Loucy (cell line): ENCODE measurements around the gene FOXC2.

Experiments used
- H2AFZ ChIP-seq: fragments of 200-600 bp; sonication (generic); 2 replicates; pipeline ENCODE4 v1.6.0; 2016; ENCODE audit warnings: antibody characterized with exemption, mild to moderate bottlenecking, low read length, moderate library complexity
- H3F3A ChIP-seq: fragments of 200-600 bp; 2 replicates; pipeline ENCODE4 v1.6.0; 2016; ENCODE audit warnings: antibody characterized with exemption, low read depth, mild to moderate bottlenecking
- H3K27me3 ChIP-seq: fragments of 200-600 bp; sonication (generic); 2 replicates; pipeline ENCODE4 v1.6.1; 2014; ENCODE audit warnings: low read length, mild to moderate bottlenecking; ENCODE audit not compliant: insufficient read depth, poor library complexity, severe bottlenecking
- H3K36me3 ChIP-seq: fragments of 200-600 bp; sonication (generic); 2 replicates; pipeline ENCODE4 v1.6.1; 2016; ENCODE audit warnings: low read length; ENCODE audit not compliant: insufficient read depth
- H3K4me1 ChIP-seq: fragments of 200-600 bp; sonication (generic); 2 replicates; pipeline ENCODE4 v1.5.1; 2014; ENCODE audit warnings: low read length, mild to moderate bottlenecking; ENCODE audit not compliant: insufficient read depth, poor library complexity, severe bottlenecking
- H3K4me2 ChIP-seq: fragments of 200-600 bp; sonication (generic); 2 replicates; pipeline ENCODE4 v1.6.0; 2014; ENCODE audit warnings: antibody characterized with exemption, low read length, low read depth, mild to moderate bottlenecking; ENCODE audit not compliant: poor library complexity, severe bottlenecking
- H3K4me3 ChIP-seq: fragments of 200-600 bp; sonication (generic); 2 replicates; pipeline ENCODE4 v1.5.1; 2014; ENCODE audit warnings: low read length, mild to moderate bottlenecking, mixed read lengths; ENCODE audit not compliant: poor library complexity, severe bottlenecking
- H3K79me2 ChIP-seq: fragments of 200-600 bp; sonication (generic); 2 replicates; pipeline ENCODE4 v1.6.1; 2014; ENCODE audit warnings: low read length; ENCODE audit not compliant: insufficient read depth
- H3K9ac ChIP-seq: fragments of 200-600 bp; sonication (generic); 2 replicates; pipeline ENCODE4 v1.6.0; 2014; ENCODE audit warnings: mild to moderate bottlenecking, low read depth, low read length, moderate library complexity; ENCODE audit not compliant: poor library complexity, severe bottlenecking
- H3K9me2 ChIP-seq: fragments of 200-600 bp; sonication (generic); replicated peaks from 2 replicates; pipeline ENCODE4 v1.6.1; 2016; ENCODE audit warnings: low read depth, low read length, mixed read lengths
- H3K9me3 ChIP-seq: fragments of 200-600 bp; sonication (generic); 2 replicates; pipeline ENCODE4 v1.6.1; 2014; ENCODE audit warnings: mild to moderate bottlenecking, antibody characterized with exemption, low read length, low read depth; ENCODE audit not compliant: insufficient read depth
- H4K20me1 ChIP-seq: fragments of 200-600 bp; sonication (generic); 2 replicates; pipeline ENCODE4 v1.6.0; 2014; ENCODE audit warnings: antibody characterized with exemption, low read length, mild to moderate bottlenecking; ENCODE audit not compliant: insufficient read depth, poor library complexity, severe bottlenecking
- EZH2phosphoT487 ChIP-seq: fragments of 200-600 bp; IDR thresholded peaks from 2 replicates; pipeline ENCODE4 v1.6.1; 2018; ENCODE audit warnings: antibody characterized with exemption, mild to moderate bottlenecking, moderate library complexity, borderline replicate concordance
- TF ChIP-seq, protein P1 (sequence below): fragments of 200-600 bp; sonication (generic); conservative IDR thresholded peaks from 2 replicates; pipeline ENCODE4 v1.5.1; 2014; ENCODE audit warnings: mild to moderate bottlenecking, antibody characterized with exemption, low read length

Gene FOXC2

DNA sequence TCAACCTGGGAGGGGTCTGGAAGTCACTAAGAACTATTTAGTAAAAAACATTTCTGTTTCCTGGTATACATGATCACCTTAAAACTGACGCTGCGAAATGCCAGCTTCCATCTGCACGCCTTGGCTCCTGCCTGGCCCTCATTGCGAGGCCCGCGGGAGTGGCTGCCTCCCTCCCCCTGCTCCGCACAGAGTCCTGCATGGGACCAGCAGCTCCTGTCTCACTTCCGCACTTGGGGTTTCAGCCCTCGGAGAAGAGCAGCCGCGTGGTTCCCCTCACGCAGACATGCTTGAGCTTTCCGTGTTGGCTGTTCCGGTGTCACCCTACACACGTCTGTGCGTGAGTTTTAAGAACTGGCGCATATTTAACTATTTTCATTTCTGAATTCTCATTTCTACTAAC, 30.0 kb upstream of the FOXC2 start:
- H3K79me2 ChIP-seq = no peaks in the 10 kb centered on the region
- no peaks in the 10 kb centered on the region for H3F3A ChIP-seq
- no peak overlapping the region for H3K4me2 ChIP-seq

DNA sequence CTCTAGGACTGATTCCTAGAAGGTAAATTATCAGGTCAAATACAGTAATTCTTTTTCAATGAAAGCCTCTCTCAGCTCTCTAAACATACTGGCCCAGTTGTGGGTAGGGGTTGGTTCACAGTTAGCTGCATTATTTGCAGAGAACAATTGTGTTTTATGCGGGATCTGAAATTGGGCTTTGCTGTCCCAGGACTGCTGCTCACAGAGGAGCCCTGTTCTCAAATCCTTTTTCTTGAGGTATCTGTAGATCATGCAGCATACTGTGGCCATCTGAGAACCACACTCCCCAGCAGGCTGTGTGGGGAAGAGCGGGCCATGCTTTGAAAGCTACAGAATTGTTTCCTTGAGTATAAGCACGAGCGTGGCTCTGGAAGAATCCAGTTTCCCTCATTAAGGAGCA, 29.1 kb upstream of the FOXC2 start:
- H3K9me3 ChIP-seq = no peaks in the 10 kb centered on the region
- no peaks in the 10 kb centered on the region for H3K27me3 ChIP-seq
- H3K4me1 ChIP-seq = no peaks in the 10 kb centered on the region
- no peak overlapping the region for H3K4me2 ChIP-seq
- H3F3A ChIP-seq = no peaks in the 10 kb centered on the region
- H2AFZ ChIP-seq = no peak overlapping the region
- no peak overlapping the region for H3K4me3 ChIP-seq
- H4K20me1 ChIP-seq = no peaks in the 10 kb centered on the region
- TF ChIP-seq EZH2phosphoT487 = no peak
- TF ChIP-seq, protein P1, sequence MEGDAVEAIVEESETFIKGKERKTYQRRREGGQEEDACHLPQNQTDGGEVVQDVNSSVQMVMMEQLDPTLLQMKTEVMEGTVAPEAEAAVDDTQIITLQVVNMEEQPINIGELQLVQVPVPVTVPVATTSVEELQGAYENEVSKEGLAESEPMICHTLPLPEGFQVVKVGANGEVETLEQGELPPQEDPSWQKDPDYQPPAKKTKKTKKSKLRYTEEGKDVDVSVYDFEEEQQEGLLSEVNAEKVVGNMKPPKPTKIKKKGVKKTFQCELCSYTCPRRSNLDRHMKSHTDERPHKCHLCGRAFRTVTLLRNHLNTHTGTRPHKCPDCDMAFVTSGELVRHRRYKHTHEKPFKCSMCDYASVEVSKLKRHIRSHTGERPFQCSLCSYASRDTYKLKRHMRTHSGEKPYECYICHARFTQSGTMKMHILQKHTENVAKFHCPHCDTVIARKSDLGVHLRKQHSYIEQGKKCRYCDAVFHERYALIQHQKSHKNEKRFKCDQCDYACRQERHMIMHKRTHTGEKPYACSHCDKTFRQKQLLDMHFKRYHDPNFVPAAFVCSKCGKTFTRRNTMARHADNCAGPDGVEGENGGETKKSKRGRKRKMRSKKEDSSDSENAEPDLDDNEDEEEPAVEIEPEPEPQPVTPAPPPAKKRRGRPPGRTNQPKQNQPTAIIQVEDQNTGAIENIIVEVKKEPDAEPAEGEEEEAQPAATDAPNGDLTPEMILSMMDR = no peak
- H3K9me2 ChIP-seq = no peaks in the 10 kb centered on the region
- no peaks in the 10 kb centered on the region for H3K79me2 ChIP-seq
- no peak overlapping the region for H3K9ac ChIP-seq
- H3K36me3 ChIP-seq = peaks cover 16% of the 10 kb centered on the region; the same call in 1 of the 2 replicates

More for the DNA sequence above, 30.0 kb upstream of the FOXC2 start:
- Histone ChIP-seq H3K36me3 (peaks cover 16% of the 10 kb centered on the region; the same call in 1 of the 2 replicates), H4K20me1 (no peaks in the 10 kb centered on the region), H3K9ac (no peak overlapping the region), H3K4me3 (no peak overlapping the region), H3K9me3 (no peaks in the 10 kb centered on the region), H3K9me2 (no peaks in the 10 kb centered on the region), H2AFZ (no peak overlapping the region), H3K4me1 (no peaks in the 10 kb centered on the region), H3K27me3 (no peaks in the 10 kb centered on the region)
- TF ChIP-seq, protein P1 = no peak
- no peak for TF ChIP-seq EZH2phosphoT487

DNA sequence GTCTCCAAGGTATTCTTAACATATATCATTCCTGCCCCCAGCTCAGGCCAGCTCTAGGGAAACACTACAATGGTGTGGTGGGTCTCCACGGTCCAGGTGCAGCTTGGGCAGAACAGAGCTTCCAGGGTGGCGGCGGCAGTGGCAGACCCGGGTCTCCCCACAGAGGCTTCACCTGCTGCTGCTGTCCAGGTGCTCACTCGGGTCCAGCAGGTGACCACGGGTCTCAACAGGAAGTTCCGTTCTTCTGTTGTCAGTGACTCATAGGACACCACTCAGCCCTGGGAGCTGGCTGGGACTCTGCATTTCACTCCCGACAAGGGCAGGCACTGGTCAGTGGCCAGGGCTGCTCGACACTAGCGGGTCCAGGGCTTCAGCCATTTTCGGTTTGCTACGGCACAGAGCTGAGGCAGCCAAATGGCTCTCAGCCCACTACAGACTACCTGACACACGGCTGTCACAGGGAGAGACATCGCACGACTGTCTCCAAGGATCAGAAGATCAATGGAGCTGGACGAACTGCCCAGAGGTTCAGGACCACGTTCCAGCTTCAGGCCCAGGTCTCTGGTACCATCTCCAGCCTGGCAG, 28.3 kb upstream of the FOXC2 start:
- peaks cover 16% of the 10 kb centered on the region; the same call in 1 of the 2 replicates for H3K36me3 ChIP-seq
- H3K4me2 ChIP-seq = no peak overlapping the region
- H3K9me3 ChIP-seq = no peaks in the 10 kb centered on the region
- no peak overlapping the region for H3K9ac ChIP-seq
- H4K20me1 ChIP-seq = no peaks in the 10 kb centered on the region
- no peak overlapping the region for H2AFZ ChIP-seq
- no peaks in the 10 kb centered on the region for H3K27me3 ChIP-seq
- no peaks in the 10 kb centered on the region for H3K4me1 ChIP-seq
- H3K9me2 ChIP-seq = no peaks in the 10 kb centered on the region
- TF ChIP-seq, protein P1 = no peak
- TF ChIP-seq EZH2phosphoT487 = no peak
- H3K4me3 ChIP-seq = no peak overlapping the region
- H3K79me2 ChIP-seq = no peaks in the 10 kb centered on the region
- H3F3A ChIP-seq = no peaks in the 10 kb centered on the region
